MV-4-11 (cell line): Measurements from ENCODE around the gene SPINK7.

Experiments used
- DNase-seq: peaks from one replicate; lab custom pipeline; 2025; lab: John Stamatoyannopoulos, UW

SPINK7 gene

DNA sequence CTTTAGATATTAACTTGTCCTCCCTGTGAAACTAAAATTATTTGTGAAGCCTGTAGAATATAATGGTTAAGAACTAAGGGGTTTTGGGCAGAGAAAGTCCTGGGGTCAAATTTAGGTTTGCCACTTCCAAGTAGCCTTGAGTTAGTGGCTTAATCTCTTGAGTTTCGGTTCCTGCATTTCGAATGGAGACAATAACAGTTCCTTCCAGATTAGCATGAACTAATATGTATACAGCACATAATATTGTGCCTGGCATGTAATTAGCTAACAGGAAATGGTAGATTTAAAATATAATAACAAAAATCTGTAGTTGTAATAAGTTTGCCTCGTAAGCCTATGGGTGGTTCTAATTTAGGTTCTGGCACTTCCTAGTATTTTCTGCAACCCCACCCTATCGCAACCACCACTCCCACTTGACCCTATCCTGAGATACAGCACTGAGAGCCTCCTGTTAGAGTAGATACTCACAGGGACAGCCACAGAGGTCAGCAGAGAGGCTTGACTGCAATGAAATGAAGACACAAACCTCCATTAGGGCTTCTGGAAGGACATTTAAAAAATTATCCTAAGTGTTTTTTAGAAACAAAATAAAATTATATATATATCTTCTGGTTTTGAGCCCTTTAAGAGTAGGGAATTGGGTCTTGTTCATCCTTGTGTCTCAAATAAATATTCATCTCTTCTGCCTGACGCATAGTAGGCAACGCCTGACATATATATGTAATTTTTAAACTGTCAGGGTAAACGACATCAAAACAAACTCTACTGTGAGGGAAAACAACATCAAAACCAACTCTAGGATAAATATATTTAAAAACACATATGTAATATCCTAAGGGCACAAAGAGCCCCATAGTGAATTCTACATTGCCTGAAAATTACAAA is 31.6 kb downstream of the SPINK7 start:
- peak; percentile 90 for DNase-seq

- DNase-seq, result no peak
Observed at GRCh38 chr5:148347706-148348105, 35.5 kb downstream of the SPINK7 start.

DNA sequence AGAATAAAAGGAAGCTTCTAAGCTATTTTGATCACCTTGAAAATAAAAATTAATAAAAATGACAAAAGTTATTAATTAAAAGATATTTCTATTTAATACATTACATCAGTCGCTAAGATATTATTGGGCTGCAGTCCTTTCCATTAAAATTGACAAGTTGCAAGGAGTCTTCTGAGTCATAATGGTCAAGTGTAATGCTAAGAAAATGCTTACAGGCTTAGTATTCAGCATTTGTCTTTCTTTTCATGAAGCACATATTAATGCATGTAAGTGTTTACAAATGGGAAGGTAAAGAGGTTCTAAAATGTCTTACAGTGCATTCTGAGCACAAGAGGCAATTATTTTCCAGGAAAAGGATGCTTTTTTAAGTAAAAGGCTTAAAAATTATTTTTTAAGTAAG is 40.5 kb downstream of the SPINK7 start:
- no peak for DNase-seq

DNA sequence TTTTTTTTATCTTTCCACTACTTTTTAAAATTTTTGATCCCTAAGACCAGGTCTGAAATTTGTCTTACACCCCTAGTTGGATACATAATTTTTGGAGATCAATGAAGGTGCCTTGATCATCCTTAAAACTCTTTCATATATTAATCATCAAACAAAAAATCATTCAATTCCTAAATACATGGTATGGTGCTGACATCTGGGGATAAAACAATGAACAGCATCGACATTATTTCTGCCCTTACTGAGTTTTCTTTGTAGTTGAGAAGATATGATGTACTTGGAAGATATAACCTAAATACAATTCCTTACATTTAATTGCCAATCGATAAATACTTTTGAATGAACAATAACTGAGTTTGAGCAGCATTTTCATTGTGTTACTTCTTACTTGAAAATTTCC is 41.4 kb downstream of the SPINK7 start:
- no peak for DNase-seq

DNA sequence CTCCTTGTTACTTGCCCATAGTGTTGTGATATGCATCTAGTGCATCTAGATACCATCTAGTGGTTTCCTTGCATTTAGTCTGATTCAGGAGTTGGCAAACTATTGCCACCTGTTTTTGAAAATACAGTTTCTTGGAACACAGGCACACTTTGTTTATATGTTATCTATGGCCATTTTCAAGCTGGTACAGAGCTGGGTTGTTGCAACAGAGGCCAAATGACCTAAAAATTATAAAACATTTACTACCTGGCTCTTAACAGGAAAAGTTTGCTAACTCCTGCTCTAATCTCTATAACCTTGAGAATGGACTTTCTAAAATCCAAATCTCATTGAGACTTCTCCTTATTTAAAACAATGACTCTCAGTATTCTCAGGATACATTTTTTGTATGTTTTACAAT is 52.1 kb downstream of the SPINK7 start:
- no peak for DNase-seq
